AG08395 (cell line): Measurements from ENCODE around the gene TESK1.

Source experiments
- DNase-seq: peaks from one replicate; pipeline ENCODE4 v3.0.0; 2012; ENCODE audit warnings: mixed read lengths, low spot score

Gene TESK1

DNA sequence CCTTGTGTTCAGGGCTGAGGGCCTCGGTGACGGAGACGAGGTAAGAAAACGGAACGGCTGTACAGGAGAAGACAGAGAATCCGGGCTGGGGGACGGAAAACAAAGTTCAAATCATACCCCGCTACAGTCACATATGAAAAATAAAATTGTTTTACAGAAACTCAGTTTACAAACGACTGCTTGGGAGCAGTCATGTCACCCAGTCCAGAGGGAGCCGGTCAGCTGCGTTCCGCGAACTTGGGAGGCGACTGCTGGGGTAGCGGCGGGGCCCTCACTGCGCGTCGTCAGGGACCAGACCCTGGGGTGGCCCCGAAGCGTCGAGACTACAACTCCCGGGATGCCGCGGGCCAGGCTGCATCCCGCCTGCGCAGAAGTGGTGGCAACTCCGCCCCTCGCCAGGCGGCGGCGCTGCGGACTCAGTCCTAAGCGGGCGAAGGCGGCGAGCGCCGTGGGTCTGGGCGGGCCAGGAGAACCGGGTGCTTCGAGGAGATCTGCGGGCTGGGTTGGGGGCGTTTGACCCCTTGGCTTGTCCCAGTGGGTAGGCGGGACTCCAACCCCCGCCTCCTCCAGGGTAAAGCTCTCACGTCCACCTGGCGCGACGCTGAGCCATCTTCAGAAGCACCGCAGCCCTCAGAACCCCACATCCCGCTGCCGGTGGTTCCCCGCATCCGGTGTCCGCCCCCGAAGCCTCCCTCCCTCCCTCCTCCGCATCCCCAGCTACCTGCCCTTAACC lies 41.6 kb downstream of the TESK1 start:
- DNase-seq: peak; percentile 95

DNA sequence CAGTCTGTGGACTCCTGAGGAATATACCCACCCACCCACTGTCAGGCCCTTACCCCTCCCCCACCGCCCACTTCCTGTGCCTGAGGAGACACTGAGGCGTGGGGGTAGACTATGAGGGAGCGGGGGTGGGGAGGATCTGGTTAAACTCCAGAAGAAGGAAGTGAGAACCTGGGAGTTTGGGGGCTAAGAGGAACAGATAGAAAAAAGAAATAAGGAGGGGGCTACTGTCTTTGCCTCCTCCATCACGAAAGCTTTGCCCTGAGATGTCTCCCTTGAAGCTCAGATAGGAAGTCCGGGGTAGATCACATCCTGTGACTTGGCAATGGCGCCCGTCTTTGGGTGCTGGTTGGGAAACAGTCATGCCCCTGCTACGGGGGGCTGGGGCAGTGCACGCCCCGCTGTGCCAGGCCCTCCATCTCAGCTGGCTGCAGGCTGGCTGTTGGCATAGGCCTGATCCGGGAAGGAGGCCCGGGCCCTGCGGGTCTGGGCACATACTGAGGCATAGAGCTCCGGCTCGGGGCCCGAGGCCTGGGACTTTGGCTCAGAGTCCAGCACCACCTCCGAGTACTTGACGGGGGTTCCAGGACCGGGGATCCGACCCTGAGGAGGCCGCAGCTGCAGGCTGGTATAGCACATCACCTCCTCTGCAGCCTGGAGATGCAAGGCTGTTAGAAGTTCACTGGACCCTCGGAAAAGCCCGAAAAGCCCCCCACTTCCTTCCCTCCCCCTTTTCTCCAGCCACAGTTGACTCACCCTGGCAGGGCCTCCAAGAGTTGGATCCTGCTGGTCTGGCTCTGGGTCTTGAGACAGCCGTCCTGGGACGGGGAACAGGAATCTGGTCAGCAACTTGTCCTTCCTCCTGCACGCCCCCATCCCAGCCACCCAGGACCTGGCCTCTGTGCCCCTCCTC lies 44.6 kb downstream of the TESK1 start:
- no peak for DNase-seq

DNA sequence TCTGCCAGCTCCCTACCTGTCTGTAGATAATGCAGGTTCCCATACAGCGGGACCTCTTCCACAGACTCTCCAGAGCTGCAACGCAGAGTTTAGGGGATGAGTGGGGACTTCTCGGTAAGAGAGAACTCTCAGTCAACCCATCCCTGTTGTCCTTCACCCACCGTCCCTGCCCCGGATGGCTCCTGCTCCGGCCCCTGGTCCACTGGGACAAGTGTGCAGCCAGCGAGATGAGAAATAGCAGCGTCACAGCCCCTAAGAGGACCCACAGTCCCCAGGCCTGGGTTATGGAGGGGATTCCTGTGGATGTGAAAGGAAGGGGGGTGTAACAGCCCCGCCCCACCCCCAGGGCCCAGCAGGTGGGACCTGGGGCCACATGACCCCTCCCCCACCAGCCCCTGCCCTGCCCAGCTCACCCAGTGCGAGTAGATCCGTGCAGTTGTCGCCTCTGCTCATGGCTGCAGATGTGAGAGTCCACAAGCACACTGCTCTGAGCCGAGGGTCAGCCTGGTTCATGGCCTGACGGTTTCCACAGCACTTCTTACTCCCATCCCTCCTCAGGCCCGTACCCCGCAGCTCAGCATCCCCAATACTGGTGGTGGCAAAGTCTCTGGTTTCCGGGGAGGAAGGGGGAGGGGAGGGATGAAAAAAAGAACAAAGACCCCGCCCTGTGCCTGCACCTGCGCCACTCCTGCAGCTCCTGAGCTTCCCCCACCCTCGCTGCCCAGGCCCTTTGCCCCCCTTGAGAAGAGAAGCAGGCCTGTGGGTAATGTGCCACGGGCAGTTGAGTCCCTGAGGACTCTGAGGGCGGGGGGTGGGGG lies 45.5 kb downstream of the TESK1 start, which contains the start of gene SIT1:
SIT1 (minus strand) TSS at position 591 of the 818 bp plus-strand sequence; CDS start at position 513, 78 bp downstream.
- no peak for DNase-seq

DNA sequence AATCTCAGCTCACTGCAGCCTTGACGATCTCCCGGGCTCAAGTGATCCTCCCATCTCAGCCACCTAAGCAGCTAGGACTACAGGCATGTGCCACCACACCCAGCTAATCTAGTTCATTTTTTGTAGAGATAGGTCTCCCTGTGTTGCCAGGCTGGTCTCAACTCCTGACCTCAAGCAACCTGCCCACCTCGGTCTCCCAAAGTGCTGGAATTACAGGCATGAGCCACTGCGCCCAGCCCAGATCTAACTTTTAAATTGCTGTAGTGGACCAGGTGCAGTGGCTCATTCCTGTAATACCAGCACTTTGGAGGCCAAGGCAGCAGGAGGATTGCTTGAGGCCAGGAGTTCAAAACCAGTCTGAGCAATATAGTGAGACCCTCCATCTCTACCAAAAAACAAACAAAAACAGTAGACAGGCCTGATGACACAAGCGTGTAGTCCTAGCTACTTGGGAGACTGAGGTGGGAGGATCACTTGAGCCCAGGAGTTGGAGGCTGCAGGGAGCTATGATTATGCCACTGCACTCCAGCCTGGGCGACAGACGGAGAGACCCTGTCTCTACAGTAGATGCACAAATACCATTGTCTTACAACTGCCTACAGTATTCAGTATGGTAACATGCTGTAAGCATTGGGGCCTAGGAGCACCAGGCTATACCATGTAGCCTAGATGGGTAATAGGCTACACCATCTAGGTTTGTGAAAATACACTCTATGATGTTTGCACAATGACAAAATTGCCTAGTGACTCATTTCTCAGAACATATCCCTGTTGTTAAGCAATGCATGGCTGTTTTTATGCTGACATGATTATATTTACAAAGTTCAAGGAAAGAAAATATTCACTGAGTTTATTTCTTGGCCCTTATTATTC lies 47.1 kb downstream of the TESK1 start:
- no peak for DNase-seq

DNA sequence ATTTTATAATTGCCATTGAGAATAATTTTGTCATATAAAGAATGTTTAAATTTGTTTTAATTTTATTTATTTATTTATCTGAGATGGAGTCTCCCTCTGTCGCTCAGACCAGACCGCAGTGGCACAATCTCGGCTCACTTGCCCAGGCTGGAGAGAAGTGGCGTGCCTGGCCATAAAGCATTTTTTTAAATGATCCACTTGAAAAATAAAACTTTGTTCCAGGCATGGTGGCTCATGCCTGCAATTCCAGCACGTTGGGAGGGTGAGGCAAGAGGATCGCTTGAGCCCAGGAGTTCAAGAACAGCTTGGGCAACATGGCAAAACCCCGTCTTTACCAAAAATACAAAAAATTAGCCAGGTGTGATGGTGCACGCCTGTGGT lies 47.8 kb downstream of the TESK1 start:
- DNase-seq: no peak

DNA sequence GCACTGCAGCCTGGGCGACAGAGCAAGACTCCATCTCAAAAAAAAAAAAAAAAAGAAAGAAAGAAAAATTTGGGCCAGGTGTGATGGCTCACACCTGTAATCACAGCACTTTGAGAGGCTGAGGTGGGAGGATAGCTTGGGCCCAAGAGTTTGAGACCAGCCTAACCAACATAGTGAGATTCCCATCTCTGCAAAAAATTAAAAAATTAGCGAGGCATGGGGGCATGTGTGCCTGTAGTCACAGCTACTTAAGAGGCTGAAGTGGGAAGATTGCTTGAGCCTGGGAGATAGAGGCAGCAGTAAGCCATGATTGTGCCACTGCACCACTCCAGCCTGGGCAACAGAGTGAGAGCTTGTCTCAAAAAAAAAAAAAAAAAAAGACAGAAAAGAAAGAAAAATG lies 48.5 kb downstream of the TESK1 start:
- DNase-seq: no peak

DNA sequence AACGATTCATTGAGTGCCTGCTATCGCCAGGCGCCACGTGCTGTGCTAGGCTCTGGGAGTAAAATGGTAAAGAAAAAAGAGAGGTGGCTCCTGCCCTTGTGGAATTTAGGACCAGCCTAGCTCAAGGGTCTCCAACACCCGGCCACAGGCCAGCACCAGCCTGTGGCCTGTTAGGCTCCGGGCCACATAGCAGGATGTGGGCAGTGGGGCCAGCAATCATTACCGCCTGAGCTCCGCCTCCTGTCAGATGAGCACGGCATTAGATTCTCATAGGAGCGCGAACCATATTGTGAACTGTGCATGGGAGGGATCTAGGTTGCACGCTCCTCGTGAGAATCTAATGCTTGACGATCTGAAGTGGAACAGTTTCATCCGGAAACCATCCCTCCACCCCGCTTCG lies 51.3 kb downstream of the TESK1 start:
- no peak for DNase-seq

DNA sequence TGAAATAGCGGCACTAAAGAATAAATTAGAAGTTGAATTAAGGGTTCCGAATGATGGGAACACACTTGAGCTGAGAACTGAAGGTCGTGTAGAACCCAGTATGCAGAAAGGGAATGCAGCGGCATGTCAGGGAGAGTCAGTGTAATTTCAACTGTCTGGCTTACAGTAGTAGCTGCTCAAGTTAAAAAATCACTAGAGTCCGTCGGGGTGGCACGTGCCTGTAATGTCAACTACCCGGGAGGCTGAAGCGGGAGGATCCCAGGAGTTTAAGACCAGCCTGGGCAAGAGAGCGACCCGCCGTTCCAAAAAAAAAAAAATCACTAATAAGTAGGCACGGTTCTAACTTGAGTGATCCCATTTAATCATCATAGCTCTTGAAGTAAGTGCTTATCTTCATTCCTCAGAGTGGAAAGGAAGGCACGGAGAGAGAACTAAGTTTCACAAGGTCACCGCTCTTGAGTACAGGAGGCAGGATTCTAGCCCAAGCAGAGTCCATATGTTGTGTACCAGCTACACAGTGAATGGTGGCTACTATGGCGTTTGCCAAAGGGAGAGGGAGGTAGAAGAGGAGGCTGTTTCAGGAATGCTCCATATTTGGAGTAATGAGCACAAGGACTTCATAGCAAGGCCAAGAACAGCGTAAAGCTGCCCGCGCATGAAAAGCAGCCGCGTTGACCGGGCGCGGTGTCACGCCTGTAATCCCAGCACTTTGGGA lies 51.9 kb downstream of the TESK1 start:
- DNase-seq: no peak

DNA sequence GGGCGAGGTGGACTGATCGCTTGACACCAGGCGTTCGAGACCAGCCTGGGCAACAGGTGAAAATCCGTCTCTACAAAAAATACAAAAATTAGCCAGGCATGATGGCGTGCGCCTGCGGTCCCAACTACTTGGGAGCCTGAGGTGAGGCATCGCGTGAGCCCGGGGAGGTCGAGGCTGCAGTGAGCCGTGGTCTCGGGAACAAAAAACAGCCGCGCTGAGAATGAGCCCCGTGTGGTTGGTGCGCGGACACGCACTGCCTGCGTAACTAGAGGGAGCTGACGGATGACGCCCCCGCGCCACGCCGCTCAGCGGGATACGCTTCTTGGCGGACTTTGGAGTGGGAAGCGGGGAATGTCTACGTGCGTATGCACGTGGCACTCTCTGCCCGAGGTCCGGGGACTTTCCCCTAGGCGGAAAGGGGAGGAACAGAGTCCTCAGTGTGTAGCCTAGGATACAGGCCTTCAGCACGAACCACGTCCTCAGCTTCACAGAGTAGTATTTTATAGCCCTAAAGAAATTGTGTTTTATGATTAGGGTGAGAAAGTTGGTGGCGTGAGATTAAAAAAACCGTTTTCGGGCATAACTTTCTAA lies 52.6 kb downstream of the TESK1 start, which contains the start of gene RMRP:
RMRP (minus strand) TSS at position 474 of the 591 bp plus-strand sequence.
- peak; percentile 95 for DNase-seq

DNA sequence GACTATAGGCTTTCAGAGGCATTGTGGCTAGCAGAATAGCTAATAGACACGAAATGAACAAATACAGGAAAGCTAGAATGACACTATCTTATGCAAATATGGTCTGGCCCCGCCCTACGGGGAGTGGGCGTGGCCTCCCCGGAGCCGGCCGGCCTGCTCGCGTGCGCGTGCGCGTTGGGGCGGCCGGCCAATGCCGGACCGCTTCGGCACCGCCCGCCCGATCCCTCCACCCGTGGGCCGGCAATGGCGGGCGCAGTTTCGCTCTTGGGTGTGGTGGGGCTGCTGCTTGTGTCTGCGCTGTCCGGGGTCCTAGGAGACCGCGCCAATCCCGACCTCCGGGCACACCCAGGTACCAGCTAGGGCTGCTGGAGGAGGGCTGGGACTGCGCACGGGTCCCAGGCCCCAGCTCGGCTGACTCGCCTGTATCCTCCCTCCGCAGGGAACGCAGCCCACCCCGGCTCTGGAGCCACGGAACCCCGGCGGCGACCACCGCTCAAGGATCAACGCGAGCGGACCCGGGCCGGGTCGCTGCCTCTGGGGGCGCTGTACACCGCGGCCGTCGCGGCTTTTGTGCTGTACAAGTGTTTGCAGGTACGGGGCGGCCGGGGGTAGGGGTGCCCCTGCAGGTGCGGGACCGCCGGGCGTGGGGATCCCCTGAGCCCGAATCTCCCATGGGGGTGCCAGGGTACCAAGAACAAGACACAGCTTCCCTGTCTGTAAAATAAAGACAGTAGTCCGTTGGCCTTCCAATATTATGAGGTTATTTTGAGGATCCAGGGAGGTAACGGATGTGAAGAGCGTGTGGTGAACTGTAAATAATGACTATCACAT lies 53.3 kb downstream of the TESK1 start, which contains the start of gene CCDC107:
CCDC107 (plus strand) TSS at position 156 of the 831 bp plus-strand sequence; CDS start at position 244, 88 bp downstream.
- peak; percentile 98 for DNase-seq

DNA sequence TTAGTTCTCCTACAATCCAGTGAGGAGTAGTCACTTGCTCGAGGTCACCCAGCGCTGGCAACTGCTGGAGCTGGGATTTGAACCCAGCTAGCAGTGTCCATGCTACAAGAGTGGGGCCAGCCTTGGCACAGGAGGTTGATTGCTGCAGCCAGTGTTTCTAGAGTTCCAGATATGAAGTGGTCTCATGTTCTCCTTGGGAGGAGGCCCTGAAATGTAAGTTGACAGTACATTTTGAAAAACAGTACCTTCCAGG lies 53.8 kb downstream of the TESK1 start:
- peak; percentile 39 for DNase-seq

DNA sequence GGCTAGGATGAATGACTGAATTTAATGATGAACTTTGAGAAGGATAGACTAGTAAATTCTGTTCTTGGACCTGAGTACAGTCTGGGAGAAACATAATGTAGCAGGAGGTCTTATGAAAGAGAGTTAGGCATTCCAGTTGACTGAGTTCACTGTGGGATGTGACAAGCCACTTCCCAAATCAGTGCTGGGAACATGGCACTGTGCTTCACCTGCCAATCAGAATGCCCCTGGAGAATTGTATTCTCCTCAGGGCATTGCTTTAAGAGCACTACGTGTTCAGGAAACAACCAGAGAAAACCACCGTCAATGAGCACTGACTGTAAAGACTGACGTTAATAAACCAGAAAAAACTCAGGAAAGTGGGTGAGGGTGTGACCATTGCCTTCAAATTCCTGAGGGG lies 54.3 kb downstream of the TESK1 start:
- DNase-seq: peak; percentile 42
